Tibial nerve (tissue), 4 donors: ENCODE measurements around the gene RHBDL1.

Source experiments
- EP300 ChIP-seq, 2 donors: sonication (generic); formaldehyde crosslinking; IDR thresholded peaks; one replicate each; pipeline ENCODE4 v1.6.1; 2017; ENCODE audit warnings: antibody characterized with exemption in 2 of 2, mild to moderate bottlenecking in 1 of 2
- POLR2A ChIP-seq, 2 donors: fragments of 450-650 bp; IDR thresholded peaks; one replicate each; pipeline ENCODE4 v1.6.1; 2017; ENCODE audit warnings: antibody characterized with exemption in 2 of 2, mild to moderate bottlenecking in 2 of 2, moderate library complexity in 2 of 2
- TF ChIP-seq, protein P1 (sequence below), 5 experiments: fragments of 200-600 bp in 3 of 5; fragments of 450-650 bp in 2 of 5; sonication (generic) in 3 of 5; IDR thresholded peaks; one replicate each; pipeline ENCODE4 v1.5.1; 2016 to 2019; ENCODE audit warnings: antibody characterized with exemption in 5 of 5, mild to moderate bottlenecking in 3 of 5, moderate library complexity in 2 of 5

DNA sequence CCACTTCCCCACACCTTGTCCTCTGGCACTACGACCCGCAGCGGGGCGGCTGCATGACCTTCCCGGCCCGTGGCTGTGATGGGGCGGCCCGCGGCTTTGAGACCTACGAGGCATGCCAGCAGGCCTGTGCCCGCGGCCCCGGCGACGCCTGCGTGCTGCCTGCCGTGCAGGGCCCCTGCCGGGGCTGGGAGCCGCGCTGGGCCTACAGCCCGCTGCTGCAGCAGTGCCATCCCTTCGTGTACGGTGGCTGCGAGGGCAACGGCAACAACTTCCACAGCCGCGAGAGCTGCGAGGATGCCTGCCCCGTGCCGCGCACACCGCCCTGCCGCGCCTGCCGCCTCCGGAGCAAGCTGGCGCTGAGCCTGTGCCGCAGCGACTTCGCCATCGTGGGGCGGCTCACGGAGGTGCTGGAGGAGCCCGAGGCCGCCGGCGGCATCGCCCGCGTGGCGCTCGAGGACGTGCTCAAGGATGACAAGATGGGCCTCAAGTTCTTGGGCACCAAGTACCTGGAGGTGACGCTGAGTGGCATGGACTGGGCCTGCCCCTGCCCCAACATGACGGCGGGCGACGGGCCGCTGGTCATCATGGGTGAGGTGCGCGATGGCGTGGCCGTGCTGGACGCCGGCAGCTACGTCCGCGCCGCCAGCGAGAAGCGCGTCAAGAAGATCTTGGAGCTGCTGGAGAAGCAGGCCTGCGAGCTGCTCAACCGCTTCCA is 42.0 kb upstream of the RHBDL1 start:
- TF ChIP-seq, protein P1, sequence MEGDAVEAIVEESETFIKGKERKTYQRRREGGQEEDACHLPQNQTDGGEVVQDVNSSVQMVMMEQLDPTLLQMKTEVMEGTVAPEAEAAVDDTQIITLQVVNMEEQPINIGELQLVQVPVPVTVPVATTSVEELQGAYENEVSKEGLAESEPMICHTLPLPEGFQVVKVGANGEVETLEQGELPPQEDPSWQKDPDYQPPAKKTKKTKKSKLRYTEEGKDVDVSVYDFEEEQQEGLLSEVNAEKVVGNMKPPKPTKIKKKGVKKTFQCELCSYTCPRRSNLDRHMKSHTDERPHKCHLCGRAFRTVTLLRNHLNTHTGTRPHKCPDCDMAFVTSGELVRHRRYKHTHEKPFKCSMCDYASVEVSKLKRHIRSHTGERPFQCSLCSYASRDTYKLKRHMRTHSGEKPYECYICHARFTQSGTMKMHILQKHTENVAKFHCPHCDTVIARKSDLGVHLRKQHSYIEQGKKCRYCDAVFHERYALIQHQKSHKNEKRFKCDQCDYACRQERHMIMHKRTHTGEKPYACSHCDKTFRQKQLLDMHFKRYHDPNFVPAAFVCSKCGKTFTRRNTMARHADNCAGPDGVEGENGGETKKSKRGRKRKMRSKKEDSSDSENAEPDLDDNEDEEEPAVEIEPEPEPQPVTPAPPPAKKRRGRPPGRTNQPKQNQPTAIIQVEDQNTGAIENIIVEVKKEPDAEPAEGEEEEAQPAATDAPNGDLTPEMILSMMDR (IDR thresholded peaks at IDR 0.05), result no peak
- TF ChIP-seq EP300 (IDR thresholded peaks at IDR 0.05) (no peak), POLR2A (IDR thresholded peaks at IDR 0.05) (no peak)
